Astrocyte (in vitro differentiated cells and primary cell): ENCODE measurements around the gene ITGBL1.

Experiments
- EZH2 ChIP-seq: IDR thresholded peaks from 2 replicates; pipeline ENCODE4 v1.6.1; 2012; ENCODE audit warnings: mild to moderate bottlenecking, low read length, inconsistent platforms; ENCODE audit not compliant: insufficient read depth
- TF ChIP-seq, protein P1 (sequence below): IDR thresholded peaks from 2 replicates; pipeline ENCODE4 v1.5.1; 2011; ENCODE audit warnings: low read depth, mild to moderate bottlenecking, inconsistent platforms, low read length, moderate library complexity; ENCODE audit not compliant: insufficient read depth

GRCh38 chr13:101423872-101424271, 28.6 kb upstream of the ITGBL1 start:
- TF ChIP-seq EZH2 = no peak
- TF ChIP-seq, protein P1, sequence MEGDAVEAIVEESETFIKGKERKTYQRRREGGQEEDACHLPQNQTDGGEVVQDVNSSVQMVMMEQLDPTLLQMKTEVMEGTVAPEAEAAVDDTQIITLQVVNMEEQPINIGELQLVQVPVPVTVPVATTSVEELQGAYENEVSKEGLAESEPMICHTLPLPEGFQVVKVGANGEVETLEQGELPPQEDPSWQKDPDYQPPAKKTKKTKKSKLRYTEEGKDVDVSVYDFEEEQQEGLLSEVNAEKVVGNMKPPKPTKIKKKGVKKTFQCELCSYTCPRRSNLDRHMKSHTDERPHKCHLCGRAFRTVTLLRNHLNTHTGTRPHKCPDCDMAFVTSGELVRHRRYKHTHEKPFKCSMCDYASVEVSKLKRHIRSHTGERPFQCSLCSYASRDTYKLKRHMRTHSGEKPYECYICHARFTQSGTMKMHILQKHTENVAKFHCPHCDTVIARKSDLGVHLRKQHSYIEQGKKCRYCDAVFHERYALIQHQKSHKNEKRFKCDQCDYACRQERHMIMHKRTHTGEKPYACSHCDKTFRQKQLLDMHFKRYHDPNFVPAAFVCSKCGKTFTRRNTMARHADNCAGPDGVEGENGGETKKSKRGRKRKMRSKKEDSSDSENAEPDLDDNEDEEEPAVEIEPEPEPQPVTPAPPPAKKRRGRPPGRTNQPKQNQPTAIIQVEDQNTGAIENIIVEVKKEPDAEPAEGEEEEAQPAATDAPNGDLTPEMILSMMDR = no peak
